Measurements from ENCODE around the gene FAAH.
"Not testable (repeated sequence)": the region's sequence is repeated elsewhere in the genome, so short reads cannot be mapped to it uniquely, and the experiment has no call there.

FAAH gene

GRCh38 chr1:46394108-46394871 is at the start of gene FAAH:
Gene FAAH (plus strand): TSS chr1:46394317. CDS start chr1:46394349, 32 bp downstream.
- DNase-seq: no peak

GRCh38 chr1:46344481-46344880 is 49.6 kb upstream of the FAAH start:
- no peak for DNase-seq

DNA sequence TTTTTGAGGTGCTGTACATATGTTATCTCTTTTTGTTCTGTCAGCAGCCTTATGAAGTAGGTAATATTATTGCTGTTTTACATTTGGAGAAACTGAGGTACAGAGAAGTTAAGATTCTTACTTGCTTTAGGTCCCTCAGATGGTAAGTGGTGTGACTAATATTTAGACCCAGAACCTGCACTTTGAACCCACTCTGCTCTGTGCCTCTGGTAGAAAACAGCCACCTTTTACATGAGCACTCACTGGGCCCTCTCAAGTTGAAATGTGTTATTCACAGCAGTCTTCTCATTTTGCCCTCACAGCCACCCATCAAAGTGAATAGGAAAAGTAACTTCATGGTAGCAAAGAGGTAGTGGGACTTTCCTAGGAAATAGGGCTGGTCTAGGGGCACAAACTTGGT is 48.8 kb upstream of the FAAH start:
- no peak for DNase-seq

DNA sequence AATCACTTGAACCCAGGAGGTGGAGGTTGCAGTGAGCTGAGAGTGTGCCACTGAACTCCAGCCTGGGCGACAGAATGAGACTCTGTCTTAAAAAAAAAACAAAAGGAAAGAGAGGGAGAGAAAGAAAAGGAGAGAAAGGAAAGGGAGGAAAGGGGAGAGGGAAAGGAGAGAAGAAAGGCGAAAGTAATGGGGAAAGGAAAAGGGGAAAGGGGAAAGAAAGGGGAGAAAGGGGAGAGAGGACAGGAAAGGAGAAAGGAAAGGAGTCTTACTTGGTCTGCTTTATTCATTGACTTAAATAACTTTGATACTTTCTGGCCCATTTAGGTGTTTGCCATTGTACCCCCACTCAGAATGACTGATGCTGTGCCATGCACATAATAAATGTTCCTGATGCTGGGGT is 41.8 kb upstream of the FAAH start:
- no peak for DNase-seq

DNA sequence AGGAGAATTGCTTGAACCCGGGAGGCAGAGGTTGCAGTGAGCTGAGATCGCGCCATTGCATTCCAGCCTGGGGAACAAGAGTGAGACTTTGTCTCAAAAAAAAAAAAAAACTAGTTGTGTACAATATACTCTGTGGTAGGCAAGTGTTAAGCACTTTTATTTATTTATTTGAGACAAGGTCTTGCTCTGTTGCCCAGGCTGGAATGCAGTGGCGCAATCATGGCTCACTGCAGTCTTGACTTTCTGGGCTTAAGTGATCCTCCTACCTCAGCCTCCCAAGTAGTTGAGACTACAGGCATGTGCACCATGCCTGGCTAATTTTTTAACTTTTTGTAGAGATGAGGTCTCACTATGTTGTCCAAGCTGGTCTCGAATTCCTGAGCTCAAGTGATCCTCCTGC is 38.2 kb upstream of the FAAH start:
- DNase-seq: not testable (repeated sequence)

- DNase-seq: no peak
Measured at GRCh38 chr1:46362158-46362557, 32.0 kb upstream of the FAAH start.

- no peak for DNase-seq
Measured at GRCh38 chr1:46363121-46363520, 31.0 kb upstream of the FAAH start.

- DNase-seq: no peak
Measured at GRCh38 chr1:46364612-46365011, 29.5 kb upstream of the FAAH start.

GRCh38 chr1:46365796-46366195 is 28.3 kb upstream of the FAAH start:
- not testable (repeated sequence) for DNase-seq

DNA sequence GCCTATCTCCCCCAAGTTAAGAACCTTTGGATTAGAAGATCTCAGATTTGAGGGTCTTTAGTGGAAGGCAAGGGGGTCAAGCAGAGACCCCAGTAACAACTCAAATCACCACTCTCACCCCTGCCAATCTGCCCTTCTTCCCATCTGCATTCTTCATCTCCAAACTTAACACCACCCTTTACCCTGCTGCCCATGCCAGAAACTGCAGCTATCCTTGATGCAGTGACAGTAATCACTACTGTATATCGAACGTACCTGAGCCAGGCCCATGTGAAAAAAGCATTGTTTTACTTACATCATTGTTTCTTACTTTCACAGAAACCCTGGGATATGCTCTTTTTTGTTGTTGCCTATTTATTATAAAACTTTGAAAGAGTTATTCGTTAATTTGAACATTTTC is 27.0 kb upstream of the FAAH start:
- DNase-seq: no peak

DNA sequence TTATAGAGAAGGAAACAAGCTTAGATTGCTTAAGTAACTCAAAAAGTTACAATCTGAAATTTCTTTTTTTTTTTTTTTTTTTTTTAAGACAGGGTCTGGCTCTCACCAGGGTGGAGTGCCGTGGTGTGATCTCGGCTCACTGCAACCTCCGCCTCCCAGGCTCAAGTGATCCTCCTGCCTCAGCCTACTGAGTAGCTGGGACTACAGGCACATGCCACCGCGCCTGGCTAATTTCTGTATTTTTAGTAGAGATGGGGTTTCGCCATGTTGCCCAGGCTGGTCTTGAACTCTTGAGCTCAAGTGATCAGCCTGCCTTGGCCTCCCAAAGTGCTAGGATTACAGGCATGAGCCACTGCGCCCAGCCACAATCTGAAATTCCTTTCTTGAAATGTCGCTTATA is 26.4 kb upstream of the FAAH start:
- not testable (repeated sequence) for DNase-seq

DNA sequence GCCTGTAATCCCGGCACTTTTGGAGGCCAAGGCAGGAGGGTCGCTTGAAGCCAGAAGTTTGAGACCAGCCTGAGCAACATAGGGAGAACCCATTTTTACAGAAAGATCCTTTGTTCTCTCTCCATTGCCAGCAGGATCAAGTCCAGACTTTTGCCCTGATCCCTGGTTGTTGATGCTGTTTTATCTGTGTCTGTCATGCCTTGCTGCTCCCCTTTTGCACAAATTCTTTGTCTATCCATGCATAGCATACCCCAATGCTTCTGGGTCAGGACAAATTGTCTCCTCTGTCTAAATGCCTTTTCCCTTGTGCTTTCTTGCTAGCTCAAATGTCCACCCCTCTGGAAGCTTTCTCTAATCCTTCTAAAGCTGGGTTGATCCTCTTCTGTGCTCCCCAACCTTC is 25.3 kb upstream of the FAAH start:
- no peak for DNase-seq

DNA sequence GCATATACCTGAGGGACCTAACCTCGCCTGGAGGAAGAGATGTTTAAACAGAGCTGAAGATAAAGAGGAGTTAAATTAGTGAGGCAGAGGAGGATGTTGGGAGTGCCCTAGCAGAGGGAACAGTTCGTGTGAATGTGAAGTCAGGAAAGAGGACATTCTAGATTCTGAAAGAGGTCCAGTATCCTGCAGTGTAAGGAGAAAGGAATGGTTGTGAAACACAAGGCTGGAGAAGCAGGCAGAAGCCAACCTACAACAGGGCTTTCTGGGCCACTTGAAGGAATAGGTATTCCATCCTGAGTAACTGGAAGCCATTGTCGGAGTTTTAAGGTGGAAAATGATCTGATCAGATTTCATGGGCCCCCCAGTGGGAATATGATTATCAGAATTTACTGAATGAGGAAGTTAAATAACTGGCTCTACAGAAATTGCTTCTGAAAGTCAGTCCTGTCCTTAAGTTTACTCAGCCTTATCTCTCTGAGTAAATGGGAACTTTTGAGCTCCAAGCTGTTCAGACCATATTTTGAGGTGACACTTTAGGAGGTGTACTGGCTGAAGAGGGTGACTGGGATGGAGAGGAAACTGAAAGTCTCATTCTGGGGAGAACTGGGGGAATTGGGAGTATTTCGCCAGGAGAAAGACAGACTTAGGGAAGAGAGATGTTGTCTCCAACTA is 24.4 kb upstream of the FAAH start:
- peak; percentile 80 for DNase-seq

GRCh38 chr1:46370214-46370633 is 23.9 kb upstream of the FAAH start:
- DNase-seq: peak; percentile 87

DNA sequence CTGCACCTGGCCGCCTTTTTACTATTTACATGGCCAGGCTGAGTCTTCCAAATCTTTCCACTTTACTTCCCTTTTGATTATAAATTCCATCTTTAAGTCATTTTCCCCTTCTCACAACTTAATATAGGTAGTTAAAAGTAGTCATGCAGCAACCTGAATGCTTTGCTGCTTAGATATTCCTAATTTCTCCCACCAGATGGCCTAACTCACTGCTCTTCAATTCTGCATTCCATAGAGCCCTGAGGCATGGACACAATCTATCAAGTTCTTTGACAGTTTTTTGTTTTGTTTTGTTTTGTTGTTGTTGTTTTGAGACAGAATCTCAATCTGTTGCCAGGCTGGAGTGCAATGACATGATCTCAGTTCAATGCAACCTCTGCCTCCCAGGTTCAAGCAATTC is 21.7 kb upstream of the FAAH start:
- no peak for DNase-seq

DNA sequence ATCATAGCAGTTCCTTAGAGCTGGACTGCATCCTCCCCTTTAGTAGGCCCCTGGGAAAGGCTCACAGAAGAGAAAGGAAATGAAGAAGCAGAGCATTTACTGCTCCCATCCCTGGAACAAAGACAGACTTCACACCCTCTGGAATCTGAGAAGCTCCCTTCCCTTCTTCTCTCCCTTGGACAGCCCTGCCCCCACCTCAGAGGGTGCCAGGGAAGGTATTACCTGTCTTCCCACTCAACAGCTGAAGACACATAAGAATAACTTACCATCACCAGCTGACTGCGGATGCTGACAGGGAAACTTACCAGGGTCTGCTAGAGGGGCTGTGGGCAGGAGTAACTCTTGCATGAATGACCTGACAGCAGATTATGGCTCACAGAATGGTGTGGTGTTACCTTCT is 14.1 kb upstream of the FAAH start:
- no peak for DNase-seq

DNA sequence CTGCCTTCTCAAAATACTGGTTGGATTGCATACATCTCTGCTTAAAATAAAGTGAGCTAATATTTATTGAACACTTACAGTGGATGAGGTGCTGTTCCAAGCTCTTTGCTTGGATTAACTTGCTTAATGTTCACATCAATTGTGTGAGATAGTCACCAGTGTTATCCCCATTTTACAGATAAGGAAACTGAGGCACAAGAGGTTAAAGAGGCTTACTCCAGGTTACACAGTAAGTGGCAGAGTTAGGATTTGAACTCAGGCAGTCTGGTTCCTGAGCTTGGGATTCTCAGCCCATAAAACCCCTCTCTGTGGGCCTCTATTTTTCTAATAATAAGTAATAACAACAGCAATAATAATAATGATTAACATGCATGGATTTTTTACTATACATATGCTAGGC is 13.6 kb upstream of the FAAH start:
- no peak for DNase-seq

GRCh38 chr1:46393510-46393909 is 607 bp upstream of the FAAH start:
- no peak for DNase-seq

- no peak for DNase-seq
Measured at GRCh38 chr1:46394872-46395465, 852 bp downstream of the FAAH start.

DNA sequence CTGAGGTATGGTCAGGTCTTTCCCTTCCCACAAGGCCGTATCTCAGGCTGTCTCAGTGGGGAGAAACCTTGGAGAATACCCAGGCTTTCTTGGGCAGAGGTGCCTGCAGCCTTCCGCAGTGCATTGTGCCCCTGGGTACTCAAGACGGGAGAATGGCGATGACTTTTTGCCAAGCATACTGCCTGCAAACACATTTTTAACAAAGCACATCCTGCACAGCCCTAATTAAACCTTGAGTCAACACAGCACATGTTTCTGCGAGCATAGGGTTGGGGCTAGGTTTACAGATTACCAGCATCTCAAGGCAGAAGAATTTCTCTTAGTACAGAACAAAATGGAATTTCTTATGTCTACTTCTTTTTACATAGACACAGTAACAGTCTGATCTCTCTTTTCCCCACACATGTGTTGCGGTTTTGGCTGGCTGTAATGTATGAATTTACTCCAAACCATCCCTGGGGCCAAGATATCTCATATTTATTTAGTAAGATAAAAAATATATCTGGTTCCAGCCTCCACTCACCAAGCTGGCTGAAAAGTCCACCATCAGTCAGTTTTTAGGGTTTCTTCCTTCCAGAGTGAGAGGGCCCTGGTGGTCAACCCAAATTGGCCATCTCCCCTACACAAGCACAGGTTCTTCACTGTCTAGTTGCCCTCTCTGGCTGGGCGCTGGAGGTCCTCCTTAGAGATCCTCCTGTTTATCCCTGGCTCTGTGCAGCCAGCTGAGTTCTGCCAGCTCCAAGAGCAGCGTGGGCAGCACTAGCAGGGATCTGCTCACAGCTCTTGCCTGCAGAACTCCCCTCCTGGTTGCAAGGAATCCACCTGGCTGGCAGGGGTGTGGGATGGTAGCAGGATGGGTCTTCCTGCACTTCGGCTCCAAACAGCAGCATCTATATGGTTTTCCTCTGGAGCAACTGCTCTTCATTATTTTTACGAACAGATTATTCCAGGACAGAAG is 2.6 kb downstream of the FAAH start:
- DNase-seq: peak; percentile 22

- DNase-seq: no peak
Measured at GRCh38 chr1:46399307-46399706, 5.2 kb downstream of the FAAH start.

DNA sequence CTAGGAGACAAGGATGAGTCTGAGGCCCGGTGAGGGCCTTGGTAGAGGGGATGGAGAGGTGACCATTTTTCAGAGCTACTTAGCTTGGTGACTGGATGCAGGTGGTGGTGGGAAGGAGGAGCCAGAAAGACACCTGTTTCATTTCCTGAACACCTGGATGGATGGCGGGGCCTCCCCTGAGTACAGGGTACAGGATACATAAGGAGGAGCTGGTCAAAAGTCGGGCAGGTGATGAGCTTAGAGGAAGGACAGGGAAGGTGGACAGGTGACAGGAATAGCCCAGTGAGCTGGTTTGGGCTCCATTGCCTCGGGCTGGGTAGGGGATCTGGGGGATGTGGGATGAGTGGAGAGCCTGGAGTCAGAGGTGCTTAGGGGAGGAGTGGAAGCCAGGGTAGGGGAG is 6.3 kb downstream of the FAAH start:
- DNase-seq: no peak

All from OCI-M1 (cell line).